Ishikawa (cell line): ENCODE data around the gene FGGY.

Experiments used
- CEBPB ChIP-seq: IDR thresholded peaks from 2 replicates; pipeline ENCODE4 v1.6.1; 2012
- CREB1 ChIP-seq: IDR thresholded peaks from 2 replicates; pipeline ENCODE4 v1.6.1; 2012; ENCODE audit warnings: low read depth
- EP300 ChIP-seq: IDR thresholded peaks from 2 replicates; pipeline ENCODE4 v1.6.1; 2012; ENCODE audit warnings: borderline replicate concordance
- FOXM1 ChIP-seq: IDR thresholded peaks from 2 replicates; pipeline ENCODE4 v1.6.1; 2012; ENCODE audit warnings: low read depth, borderline replicate concordance
- NFIC ChIP-seq: IDR thresholded peaks from 2 replicates; pipeline ENCODE4 v1.6.1; 2012
- RAD21 ChIP-seq: IDR thresholded peaks from 2 replicates; pipeline ENCODE4 v1.6.1; 2012; ENCODE audit warnings: low read depth
- TAF1 ChIP-seq: IDR thresholded peaks from 2 replicates; pipeline ENCODE4 v1.6.1; 2012; ENCODE audit warnings: low read depth, mild to moderate bottlenecking
- TEAD4 ChIP-seq: IDR thresholded peaks from 2 replicates; pipeline ENCODE4 v1.6.1; 2012
- YY1 ChIP-seq: IDR thresholded peaks from 2 replicates; pipeline ENCODE4 v1.6.1; 2012; ENCODE audit warnings: low read depth
- TF ChIP-seq, protein P1 (sequence below): IDR thresholded peaks from 2 replicates; pipeline ENCODE4 v1.6.1; 2012; ENCODE audit warnings: low read depth, mild to moderate bottlenecking

DNA sequence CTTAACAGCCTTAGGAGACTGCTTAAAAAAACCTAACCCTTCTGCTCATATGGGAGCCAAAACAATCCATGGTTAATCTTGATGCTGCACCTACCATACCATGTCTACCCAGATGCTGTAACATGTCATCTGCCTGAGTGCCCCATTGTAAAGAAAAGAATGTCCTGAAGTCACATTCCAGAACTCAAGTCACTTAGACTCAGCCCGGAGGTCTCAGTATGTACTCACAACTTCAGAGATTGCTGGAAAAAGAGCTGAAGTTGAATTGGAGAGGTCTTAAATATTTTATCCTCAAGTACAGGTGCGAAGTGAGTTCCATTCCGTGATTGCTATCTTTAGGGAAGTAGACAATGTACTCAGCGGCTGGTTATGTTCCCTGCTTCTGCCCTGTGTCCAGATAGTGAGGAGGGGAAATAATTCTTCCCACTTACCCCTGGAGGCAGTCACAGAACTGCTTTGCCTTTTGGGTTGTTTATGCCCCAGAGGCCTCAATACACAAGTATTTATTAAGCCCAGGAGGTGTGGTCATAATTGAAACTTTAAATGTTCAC, 460.4 kb downstream of the FGGY start:
- TF ChIP-seq CEBPB (no peak), TEAD4 (no peak), CREB1 (no peak), TAF1 (no peak), EP300 (no peak), RAD21 (no peak), YY1 (no peak), FOXM1 (no peak), NFIC (no peak)
- TF ChIP-seq, protein P1, sequence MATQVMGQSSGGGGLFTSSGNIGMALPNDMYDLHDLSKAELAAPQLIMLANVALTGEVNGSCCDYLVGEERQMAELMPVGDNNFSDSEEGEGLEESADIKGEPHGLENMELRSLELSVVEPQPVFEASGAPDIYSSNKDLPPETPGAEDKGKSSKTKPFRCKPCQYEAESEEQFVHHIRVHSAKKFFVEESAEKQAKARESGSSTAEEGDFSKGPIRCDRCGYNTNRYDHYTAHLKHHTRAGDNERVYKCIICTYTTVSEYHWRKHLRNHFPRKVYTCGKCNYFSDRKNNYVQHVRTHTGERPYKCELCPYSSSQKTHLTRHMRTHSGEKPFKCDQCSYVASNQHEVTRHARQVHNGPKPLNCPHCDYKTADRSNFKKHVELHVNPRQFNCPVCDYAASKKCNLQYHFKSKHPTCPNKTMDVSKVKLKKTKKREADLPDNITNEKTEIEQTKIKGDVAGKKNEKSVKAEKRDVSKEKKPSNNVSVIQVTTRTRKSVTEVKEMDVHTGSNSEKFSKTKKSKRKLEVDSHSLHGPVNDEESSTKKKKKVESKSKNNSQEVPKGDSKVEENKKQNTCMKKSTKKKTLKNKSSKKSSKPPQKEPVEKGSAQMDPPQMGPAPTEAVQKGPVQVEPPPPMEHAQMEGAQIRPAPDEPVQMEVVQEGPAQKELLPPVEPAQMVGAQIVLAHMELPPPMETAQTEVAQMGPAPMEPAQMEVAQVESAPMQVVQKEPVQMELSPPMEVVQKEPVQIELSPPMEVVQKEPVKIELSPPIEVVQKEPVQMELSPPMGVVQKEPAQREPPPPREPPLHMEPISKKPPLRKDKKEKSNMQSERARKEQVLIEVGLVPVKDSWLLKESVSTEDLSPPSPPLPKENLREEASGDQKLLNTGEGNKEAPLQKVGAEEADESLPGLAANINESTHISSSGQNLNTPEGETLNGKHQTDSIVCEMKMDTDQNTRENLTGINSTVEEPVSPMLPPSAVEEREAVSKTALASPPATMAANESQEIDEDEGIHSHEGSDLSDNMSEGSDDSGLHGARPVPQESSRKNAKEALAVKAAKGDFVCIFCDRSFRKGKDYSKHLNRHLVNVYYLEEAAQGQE = no peak
